Peyer's patch (tissue), 4 donors: Measurements from ENCODE around the gene ZNF483.

Source experiments
- POLR2A ChIP-seq, 2 donors: fragments of 450-650 bp; IDR thresholded peaks; one replicate each; pipeline ENCODE4 v1.5.1; 2017; ENCODE audit warnings: antibody characterized with exemption in 2 of 2, mild to moderate bottlenecking in 2 of 2, moderate library complexity in 2 of 2
- TF ChIP-seq, protein P1 (sequence below), 6 experiments: fragments of 450-650 bp in 4 of 6; fragments of 200-600 bp in 2 of 6; sonication (generic) in 1 of 6; IDR thresholded peaks; one replicate each; pipeline ENCODE4 v1.5.1; 2017 to 2019; ENCODE audit warnings: antibody characterized with exemption in 6 of 6, mild to moderate bottlenecking in 3 of 6, moderate library complexity in 1 of 6

DNA sequence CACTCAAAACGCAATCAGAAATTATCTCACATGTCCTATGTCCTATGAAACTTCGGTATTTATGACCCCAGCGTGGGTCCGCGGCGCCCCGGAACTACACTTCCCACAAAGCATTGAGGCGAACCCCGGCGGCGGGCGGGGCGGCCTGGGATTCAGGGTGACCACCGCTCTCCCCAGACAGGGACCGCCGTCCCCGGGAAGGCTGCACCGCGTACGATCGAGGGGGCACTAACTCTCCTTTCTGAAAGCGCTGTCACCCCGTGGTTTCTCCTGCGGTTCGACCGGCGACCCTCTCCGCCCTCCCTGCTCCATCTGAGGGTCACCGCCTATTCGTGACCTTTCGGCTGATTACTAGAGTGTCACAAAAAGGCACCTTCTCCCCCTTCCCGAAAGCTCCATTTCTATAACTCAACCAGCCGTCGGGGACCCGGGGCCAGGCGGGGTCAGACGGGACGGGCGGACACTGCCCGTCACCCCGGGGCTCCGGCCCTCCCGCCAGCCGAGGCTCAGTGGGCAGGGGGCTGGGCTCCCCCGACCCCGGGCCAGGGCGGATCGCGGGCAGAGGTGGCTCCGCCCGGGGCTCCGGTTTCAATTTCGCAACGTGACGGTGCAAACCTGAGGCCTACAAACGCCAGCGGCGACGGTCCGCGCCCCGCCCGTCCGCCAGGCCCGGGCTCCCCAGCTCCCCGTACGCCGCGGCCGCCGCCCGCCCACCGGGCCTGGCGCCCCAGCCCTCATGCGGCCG is 42.1 kb upstream of the ZNF483 start:
- TF ChIP-seq, protein P1, sequence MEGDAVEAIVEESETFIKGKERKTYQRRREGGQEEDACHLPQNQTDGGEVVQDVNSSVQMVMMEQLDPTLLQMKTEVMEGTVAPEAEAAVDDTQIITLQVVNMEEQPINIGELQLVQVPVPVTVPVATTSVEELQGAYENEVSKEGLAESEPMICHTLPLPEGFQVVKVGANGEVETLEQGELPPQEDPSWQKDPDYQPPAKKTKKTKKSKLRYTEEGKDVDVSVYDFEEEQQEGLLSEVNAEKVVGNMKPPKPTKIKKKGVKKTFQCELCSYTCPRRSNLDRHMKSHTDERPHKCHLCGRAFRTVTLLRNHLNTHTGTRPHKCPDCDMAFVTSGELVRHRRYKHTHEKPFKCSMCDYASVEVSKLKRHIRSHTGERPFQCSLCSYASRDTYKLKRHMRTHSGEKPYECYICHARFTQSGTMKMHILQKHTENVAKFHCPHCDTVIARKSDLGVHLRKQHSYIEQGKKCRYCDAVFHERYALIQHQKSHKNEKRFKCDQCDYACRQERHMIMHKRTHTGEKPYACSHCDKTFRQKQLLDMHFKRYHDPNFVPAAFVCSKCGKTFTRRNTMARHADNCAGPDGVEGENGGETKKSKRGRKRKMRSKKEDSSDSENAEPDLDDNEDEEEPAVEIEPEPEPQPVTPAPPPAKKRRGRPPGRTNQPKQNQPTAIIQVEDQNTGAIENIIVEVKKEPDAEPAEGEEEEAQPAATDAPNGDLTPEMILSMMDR (IDR thresholded peaks at IDR 0.05) = no peak
- peak; percentile 63 to 75 for TF ChIP-seq POLR2A (IDR thresholded peaks at IDR 0.05)
